NCI-H1930 (cell line): ENCODE results near the gene DISP3.

Experiments
- DNase-seq, 2 experiments: peaks; one replicate each; lab custom pipeline; 2025; lab: John Stamatoyannopoulos, UW

Gene DISP3

GRCh38 chr1:11543796-11544195 lies 64.8 kb downstream of the DISP3 start:
- no peak for DNase-seq

GRCh38 chr1:11546456-11546855 lies 67.5 kb downstream of the DISP3 start:
- no peak for DNase-seq

DNA sequence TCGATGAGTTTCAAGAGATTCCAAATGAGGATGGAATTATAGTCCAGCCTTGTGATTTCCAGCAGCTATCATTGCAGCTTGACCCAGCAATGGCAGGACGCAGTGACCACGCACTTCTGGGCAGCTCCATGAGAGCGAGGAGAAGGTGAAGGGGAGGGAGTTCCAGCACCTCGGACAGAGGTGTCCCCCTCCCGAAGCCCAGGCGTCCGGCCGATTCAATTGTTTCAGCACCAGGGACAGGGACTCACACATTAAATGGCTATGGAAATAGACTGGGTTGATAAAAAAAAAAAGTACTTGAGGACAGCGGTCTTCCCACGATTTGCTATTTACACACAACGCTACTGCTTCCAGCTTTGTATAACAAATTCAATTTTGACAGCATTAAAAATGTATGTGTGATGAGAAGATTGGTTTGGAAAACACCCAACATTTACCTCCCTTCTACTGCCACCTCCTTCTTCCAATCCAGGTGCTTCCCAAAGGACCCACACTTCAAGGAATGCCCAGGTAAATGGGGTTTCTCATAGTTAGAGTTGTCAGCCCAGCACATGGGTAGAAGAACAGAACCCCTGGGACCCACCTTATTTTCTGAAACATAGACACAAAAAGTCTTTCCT lies 71.8 kb downstream of the DISP3 start:
- DNase-seq: no peak

DNA sequence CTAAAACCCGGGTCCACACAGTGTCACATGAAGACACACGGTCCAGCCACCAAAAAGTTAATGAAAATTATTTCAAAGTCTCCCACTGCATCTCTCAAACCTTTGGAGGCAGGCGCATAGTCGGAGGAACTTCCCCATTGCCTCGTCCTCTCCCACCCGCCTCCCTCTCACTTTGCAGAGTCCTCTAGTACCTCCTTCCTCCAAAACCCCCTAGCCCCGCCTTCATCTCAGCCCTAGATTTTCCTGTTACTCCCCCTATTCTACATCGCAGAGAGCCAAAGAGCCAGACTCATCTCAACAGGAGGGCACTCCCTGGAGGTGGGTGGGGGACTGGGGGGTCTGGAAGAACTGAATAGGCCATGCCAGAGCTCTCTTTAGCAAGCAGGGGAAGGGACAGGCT lies 79.3 kb downstream of the DISP3 start:
- DNase-seq: no peak

DNA sequence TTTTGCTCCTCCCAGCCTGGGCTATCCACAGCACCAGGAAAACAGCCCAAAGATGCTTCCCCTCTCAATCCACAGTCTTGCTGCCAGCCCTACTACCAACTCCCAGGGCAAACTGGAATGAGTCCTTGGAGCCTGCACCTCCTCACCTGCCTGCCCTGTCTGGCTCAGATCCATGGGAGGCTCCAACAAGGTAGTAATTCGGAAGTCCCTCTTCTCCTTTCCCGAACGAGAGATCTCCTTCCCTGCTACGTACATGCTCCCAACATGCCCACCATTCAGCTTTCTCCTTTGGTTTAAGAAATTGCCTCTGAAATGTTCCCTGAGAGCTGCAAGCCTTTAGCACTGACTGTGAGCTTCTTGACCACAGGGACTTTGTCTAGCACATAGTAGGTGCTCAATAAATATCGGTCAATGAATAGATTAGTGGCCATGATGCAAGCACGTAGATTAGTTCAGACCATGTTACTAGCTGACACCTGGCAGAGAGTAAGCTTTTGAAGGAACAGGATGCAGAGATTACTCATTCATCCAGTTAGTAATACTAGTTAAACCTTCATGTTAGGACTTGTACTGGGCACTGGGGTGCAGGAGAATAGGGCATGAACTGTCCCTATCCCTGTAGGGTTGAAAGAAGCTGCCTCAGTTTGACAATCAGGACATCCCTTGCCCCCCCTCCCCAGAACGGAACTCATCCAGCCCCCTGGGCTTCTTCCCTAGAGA lies 80.1 kb downstream of the DISP3 start:
- DNase-seq: no peak

DNA sequence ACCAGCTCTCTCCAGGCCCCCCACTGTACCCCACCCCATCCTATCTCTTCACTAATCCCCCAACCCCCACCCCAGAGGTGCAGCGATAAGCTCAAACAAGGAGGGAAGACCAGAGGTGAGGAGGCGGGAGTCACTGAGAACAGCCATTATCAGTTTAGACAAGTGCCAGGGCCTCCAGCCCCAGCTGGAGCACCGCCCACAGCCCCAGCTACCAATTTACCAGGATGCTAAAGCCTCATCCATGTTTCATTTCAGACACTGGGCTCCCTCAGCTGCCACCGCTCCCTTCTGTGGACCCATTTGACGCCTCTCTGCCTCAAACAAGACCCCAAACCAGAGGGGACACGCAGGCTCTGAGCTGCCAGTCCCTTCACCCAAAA lies 80.6 kb downstream of the DISP3 start:
- no peak for DNase-seq

DNA sequence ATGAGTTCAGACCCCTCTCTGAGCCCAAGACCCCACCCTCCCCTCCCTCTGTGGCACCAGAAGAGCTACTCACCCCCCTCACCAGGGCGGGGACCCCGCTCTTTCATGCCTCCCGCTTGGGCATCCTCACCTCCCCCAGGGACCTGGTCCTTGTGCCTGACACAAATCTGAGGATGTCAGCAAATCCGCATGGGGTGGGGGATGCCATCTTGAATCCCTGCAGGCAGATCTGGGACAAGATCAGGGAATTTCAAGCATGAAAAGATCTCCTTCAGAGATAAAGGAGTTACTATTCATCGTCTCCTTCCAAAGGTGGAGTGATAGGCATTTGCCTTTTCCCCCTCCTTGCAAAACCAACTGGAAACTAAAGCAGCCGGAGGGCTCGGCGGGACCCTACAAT lies 81.1 kb downstream of the DISP3 start:
- DNase-seq: no peak

DNA sequence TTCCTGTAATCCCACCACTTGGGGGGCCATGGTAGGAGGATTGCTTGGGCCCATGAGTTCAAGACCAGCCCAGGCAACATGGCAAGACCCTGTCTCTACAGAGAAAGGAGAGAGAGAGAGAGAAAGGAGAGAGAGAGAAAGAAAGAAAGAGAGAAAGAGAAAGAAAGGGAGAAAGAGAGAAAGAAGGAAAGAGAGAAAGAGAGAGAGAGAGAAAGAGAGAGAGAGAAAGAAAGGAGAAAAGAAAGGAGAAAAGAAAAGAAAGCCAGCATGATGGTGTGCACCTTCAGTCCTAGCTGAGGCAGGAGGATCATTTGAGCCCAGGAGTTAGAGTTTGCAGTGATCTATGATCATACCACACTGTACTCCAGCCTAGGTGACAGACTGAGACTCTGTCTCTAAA lies 82.8 kb downstream of the DISP3 start:
- no peak for DNase-seq

DNA sequence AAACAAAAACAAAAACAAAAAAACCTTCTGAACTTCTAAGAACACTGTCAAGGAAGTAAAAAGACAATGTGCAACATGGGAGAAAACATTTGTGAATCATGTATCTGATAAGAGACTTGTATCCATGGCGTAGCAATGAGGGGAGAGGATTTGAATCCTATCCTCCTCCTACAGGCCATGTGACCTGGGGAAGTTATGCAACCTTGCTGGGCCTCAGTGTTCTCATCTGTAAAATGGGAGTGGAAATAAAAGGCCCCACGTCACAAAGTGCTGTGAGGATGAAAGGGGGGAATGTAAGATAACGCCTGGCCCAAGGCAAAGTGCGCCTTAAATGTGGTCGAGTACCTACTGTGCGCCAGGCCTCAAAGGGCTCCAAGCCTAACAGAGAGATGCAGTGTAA lies 83.7 kb downstream of the DISP3 start:
- no peak for DNase-seq

GRCh38 chr1:11563560-11564069 lies 84.7 kb downstream of the DISP3 start:
- no peak for DNase-seq

DNA sequence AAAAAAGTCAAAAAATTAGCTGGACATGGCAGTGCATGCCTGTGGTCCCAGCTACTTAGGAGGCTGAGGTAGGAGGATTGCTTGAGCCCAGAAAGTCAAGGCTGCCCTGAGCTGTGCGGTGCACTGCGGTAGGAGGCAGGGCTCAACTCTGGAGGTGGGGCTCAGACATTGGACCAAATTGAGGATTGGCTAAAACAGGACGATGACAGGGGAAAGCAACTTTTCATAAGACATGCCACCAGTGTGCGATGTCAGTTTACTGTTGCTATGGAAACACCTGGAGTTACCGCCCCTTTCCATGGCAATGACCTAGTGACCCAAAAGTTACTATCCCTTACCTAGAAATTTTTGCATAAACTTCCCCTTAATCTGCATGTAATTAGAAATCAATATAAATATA lies 85.3 kb downstream of the DISP3 start:
- DNase-seq: no peak

DNA sequence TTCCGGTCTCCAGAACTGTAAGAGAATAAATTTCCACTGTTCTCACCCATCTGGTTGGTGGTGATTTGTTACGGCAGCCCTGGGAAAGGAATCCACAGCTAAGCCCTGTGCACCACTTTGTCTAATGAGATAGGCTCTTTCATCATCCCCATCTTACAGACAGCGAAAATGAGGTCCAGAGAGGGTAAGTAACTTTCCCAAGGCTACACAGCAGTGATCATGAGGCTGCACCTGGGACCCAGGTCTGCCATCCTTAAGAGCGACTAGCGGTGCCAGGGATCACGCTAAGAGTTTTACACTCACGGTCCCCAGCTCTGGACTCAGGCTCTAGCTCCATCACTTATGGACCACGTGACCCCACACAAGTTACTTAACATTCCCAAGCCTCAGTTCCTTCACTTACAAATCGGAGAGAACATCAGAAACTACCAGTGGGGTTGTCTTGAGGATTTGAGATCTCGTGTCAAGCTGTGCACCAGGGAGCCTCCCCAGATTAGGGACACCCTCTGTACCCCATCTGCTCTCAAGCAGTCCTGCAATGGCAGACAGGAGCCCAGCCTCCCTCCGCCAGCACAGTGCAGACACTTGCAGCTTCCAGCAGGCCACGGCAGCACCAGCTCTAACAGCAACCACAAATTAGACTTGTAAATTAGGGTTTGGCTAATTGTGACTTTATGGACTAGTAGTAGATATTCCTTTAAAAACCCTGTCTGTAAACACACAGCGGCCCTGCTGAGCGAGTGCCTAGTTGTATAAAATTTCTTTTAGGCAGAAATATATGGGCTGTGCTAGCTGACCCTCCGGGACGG lies 87.3 kb downstream of the DISP3 start:
- no peak for DNase-seq

GRCh38 chr1:11567244-11568065 lies 88.5 kb downstream of the DISP3 start:
- DNase-seq: no peak

DNA sequence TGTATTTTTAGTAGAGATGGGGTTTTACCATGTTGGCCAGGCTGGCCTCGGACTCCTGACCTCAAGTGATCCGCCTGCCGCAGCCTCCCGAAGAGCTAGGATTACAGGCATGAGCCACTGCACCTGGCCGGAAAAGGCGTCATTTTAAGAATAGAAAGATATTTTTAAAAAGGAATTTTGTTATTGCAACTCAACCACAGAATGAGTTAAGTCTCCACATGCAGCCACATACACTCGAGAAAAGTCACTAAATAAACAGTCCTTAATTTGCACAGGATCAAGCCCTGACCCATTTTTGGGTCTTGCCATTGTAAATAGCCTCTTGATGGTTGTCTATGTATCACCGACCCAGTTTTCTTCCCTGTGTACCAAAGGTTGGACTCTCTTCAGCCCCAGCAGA lies 89.7 kb downstream of the DISP3 start:
- DNase-seq: no peak

- DNase-seq: no peak
These were observed 90.6 kb downstream of the DISP3 start for GRCh38 chr1:11569551-11569950.

GRCh38 chr1:11569954-11570353 lies 91.0 kb downstream of the DISP3 start:
- DNase-seq: no peak

- no peak for DNase-seq
These were observed 91.9 kb downstream of the DISP3 start for GRCh38 chr1:11570821-11571380.

- DNase-seq: peak in 1 of 2 experiments; percentile 20
These were observed 93.1 kb downstream of the DISP3 start for GRCh38 chr1:11571906-11572616.

- no peak for DNase-seq
These were observed 94.2 kb downstream of the DISP3 start for GRCh38 chr1:11573116-11573692.

- DNase-seq: no peak
These were observed 96.6 kb downstream of the DISP3 start for GRCh38 chr1:11575553-11575952.
